22Rv1 (cell line): ENCODE measurements around the gene RPP25L.

ENCODE experiments used
- CTCF ChIP-seq: fragments of 450-650 bp; IDR thresholded peaks from 2 replicates; pipeline ENCODE4 v1.5.1; 2017; ENCODE audit warnings: mild to moderate bottlenecking
- ZFX ChIP-seq: fragments of 450-650 bp; IDR thresholded peaks from 2 replicates; pipeline ENCODE4 v1.6.1; 2017; ENCODE audit warnings: antibody characterized with exemption, borderline replicate concordance

DNA sequence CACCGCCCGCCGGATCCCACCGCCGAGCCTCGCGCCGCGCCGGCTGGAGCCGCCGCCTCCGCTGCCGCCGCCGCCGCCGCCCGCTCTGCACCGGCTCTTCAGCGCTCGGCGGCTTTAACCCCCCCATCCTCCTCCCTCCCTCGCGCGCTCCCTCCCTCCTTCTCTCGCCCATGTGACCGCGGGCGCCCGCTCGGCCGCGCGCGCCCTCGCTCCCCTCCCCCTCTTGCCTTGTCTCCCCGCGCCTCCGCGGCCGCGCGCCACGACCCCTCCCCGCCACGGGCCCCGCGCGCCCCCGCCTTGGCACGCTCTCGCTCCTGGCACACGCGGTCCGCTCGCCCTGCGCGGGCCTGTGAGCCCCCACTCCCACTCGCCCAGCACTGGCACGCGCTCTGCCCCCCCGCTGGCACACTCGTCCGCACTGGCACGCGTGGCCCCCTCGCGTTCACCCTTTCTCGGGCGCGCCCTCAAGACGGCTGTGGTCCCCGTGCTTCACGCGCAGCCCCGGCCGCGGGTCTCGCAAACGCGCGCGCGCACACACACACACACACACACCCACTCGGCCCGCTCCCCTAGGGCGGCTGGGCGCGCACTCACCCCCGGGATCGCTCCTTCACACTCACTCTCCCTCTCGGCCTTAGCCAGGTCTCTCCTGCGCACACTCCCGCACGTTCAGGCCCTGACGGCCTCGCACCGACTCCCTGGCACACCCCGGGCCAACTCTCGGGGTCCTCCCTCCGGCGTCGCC is 22.1 kb downstream of the RPP25L start, which contains the start of gene CNTFR:
- TF ChIP-seq CTCF (no peak), ZFX (no peak)
